H1 (cell line): ENCODE data around the gene YBX1. TPM values are rescaled to one million over a fixed set of nuclear protein-coding genes. Genes with fewer than 3 reads are reported as not detected.

Experiments
- CTCF ChIA-PET: fragments of 300-600 bp; sonication (Branson Sonifier 250); formaldehyde crosslinking; loops from one replicate; lab custom pipeline; 2021; ENCODE audit not compliant: partially characterized antibody; lab: Charles Lee
- POLR2A ChIA-PET: fragments of 300-600 bp; sonication (Branson Sonifier 250); formaldehyde crosslinking; loops from one replicate; lab custom pipeline; 2021; ENCODE audit warnings: inconsistent platforms; ENCODE audit not compliant: partially characterized antibody; lab: Charles Lee
- DNase-seq, 2 experiments: peaks; one replicate each; pipeline versions ENCODE4 v3.0.0 to v3.0.0-alpha.2; 2010 to 2022; ENCODE audit warnings: low spot score in 2 of 2, low read depth in 1 of 2, mixed read lengths in 1 of 2
- FAIRE-seq: peaks from 2 replicates; lab custom pipeline; 2011; peaks lifted over from hg19 to GRCh38; lab: Jason Lieb, UNC
- H2AFZ ChIP-seq: 2 replicates; pipeline ENCODE4 v1.8.1; 2012; ENCODE audit warnings: low read length, inconsistent platforms
- H2AK5ac ChIP-seq: 2 replicates; pipeline ENCODE4 v1.6.1; 2013; ENCODE audit warnings: low read depth, low read length
- H2BK120ac ChIP-seq: replicated peaks from 2 replicates; pipeline ENCODE3; 2013; ENCODE audit warnings: low read depth, low read length, inconsistent platforms
- H2BK12ac ChIP-seq: 2 replicates; pipeline ENCODE4 v1.6.1; 2013; ENCODE audit warnings: low read depth, low read length
- H2BK15ac ChIP-seq: 2 replicates; pipeline ENCODE4 v1.6.1; 2013; ENCODE audit warnings: low read length
- H2BK20ac ChIP-seq: 2 replicates; pipeline ENCODE4 v1.6.1; 2013; ENCODE audit warnings: low read length
- H2BK5ac ChIP-seq: 2 replicates; pipeline ENCODE4 v1.6.1; 2013; ENCODE audit warnings: low read depth, low read length
- H3K14ac ChIP-seq: 2 replicates; pipeline ENCODE4 v1.6.1; 2013; ENCODE audit warnings: inconsistent platforms; ENCODE audit not compliant: insufficient read length
- H3K18ac ChIP-seq: 2 replicates; pipeline ENCODE4 v1.6.1; 2013; ENCODE audit warnings: low read length; ENCODE audit errors: extremely low read depth
- H3K23ac ChIP-seq: 2 replicates; pipeline ENCODE4 v1.6.1; 2013; ENCODE audit warnings: inconsistent platforms; ENCODE audit not compliant: insufficient read length
- H3K23me2 ChIP-seq: 2 replicates; pipeline ENCODE4 v1.6.1; 2013; ENCODE audit warnings: low read depth, low read length
- H3K27ac ChIP-seq: 2 replicates; pipeline ENCODE4 v1.6.1; 2011; ENCODE audit warnings: low read depth, low read length, inconsistent platforms
- H3K27me3 ChIP-seq, 4 experiments: replicated peaks in 1 of 4; 1 replicate in 1 of 4; 2 replicates in 3 of 4; pipeline versions ENCODE4 v1.6.1 to v1.8.1; 2011 to 2013; ENCODE audit warnings: low read length in 3 of 4, mild to moderate bottlenecking in 3 of 4, inconsistent platforms in 2 of 4, mixed read lengths in 2 of 4, moderate library complexity in 1 of 4; ENCODE audit not compliant: control insufficient read depth in 3 of 4, insufficient read depth in 3 of 4; ENCODE audit errors: extremely low read depth in 1 of 4
- H3K36me3 ChIP-seq, 4 experiments: 2 replicates each; pipeline versions ENCODE4 v1.6.1 to v1.8.1; 2011 to 2013; ENCODE audit warnings: mild to moderate bottlenecking in 4 of 4, low read length in 3 of 4, moderate library complexity in 2 of 4, control low read depth in 1 of 4, inconsistent platforms in 1 of 4; ENCODE audit not compliant: insufficient read depth in 4 of 4, control insufficient read depth in 2 of 4
- H3K4ac ChIP-seq: replicated peaks from 2 replicates; pipeline ENCODE3; 2013; ENCODE audit warnings: low read length, low read depth, mixed read lengths, inconsistent platforms; ENCODE audit not compliant: insufficient read length
- H3K4me1 ChIP-seq, 4 experiments: replicated peaks in 1 of 4; 1 replicate in 1 of 4; 2 replicates in 3 of 4; pipeline versions ENCODE4 v1.6.1 to v1.8.1; 2011 to 2013; ENCODE audit warnings: low read length in 3 of 4, inconsistent platforms in 2 of 4, mixed read lengths in 1 of 4; ENCODE audit not compliant: insufficient read depth in 4 of 4, control insufficient read depth in 3 of 4
- H3K4me2 ChIP-seq, 2 experiments: 2 replicates each; pipeline versions ENCODE4 v1.6.1 to v1.8.1; 2011 to 2013; ENCODE audit warnings: low read depth in 2 of 2, low read length in 2 of 2, control low read depth in 1 of 2, inconsistent platforms in 1 of 2, mild to moderate bottlenecking in 1 of 2; ENCODE audit not compliant: insufficient read depth in 1 of 2
- H3K4me3 ChIP-seq, 4 experiments: fragments of 200-600, 300-600 bp in 1 of 4; sonication (generic), shearing (Covaris generic), sonication (Bioruptor Twin) in 1 of 4; 2 replicates each; pipeline versions ENCODE4 v1.5.1 to v1.8.1; 2011 to 2016; ENCODE audit warnings: low read length in 4 of 4, low read depth in 3 of 4, control low read depth in 2 of 4, inconsistent platforms in 2 of 4, mild to moderate bottlenecking in 2 of 4, mixed read lengths in 1 of 4, moderate library complexity in 1 of 4; ENCODE audit not compliant: insufficient read depth in 2 of 4; ENCODE audit errors: extremely low read depth in 1 of 4
- H3K56ac ChIP-seq: replicated peaks from 2 replicates; pipeline ENCODE3; 2013; ENCODE audit warnings: low read depth, mild to moderate bottlenecking, mixed read lengths, low read length, inconsistent platforms; ENCODE audit not compliant: insufficient read length
- H3K79me1 ChIP-seq: 2 replicates; pipeline ENCODE4 v1.6.1; 2013; ENCODE audit warnings: low read depth, low read length, control low read depth
- H3K79me2 ChIP-seq, 2 experiments: 2 replicates each; pipeline versions ENCODE4 v1.6.1 to v1.8.1; 2012 to 2013; ENCODE audit warnings: low read length in 2 of 2, mild to moderate bottlenecking in 2 of 2, inconsistent platforms in 1 of 2; ENCODE audit not compliant: insufficient read depth in 2 of 2, control insufficient read depth in 1 of 2
- H3K9ac ChIP-seq, 4 experiments: replicated peaks in 1 of 4; 1 replicate in 1 of 4; 2 replicates in 3 of 4; pipeline versions ENCODE4 v1.6.1 to v1.8.1; 2011 to 2013; ENCODE audit warnings: low read depth in 3 of 4, low read length in 3 of 4, control low read depth in 2 of 4, mild to moderate bottlenecking in 2 of 4, moderate library complexity in 2 of 4, inconsistent platforms in 1 of 4; ENCODE audit errors: extremely low read depth in 1 of 4
- H3K9me3 ChIP-seq, 2 experiments: 2 replicates each; pipeline versions ENCODE4 v1.6.1 to v1.8.1; 2012 to 2013; ENCODE audit warnings: mild to moderate bottlenecking in 2 of 2, moderate library complexity in 2 of 2, control low read depth in 1 of 2, inconsistent platforms in 1 of 2, low read depth in 1 of 2, low read length in 1 of 2, mixed read lengths in 1 of 2; ENCODE audit not compliant: insufficient read depth in 2 of 2
- H4K20me1 ChIP-seq, 2 experiments: replicated peaks in 1 of 2; 2 replicates each; pipeline versions ENCODE3 to v1.8.1; 2011 to 2013; ENCODE audit warnings: inconsistent platforms in 2 of 2, low read length in 2 of 2, mild to moderate bottlenecking in 1 of 2; ENCODE audit not compliant: insufficient read depth in 2 of 2, control insufficient read depth in 1 of 2
- H4K5ac ChIP-seq: 2 replicates; pipeline ENCODE4 v1.6.1; 2013; ENCODE audit warnings: low read length, low read depth, mixed read lengths, inconsistent platforms; ENCODE audit not compliant: insufficient read length
- H4K8ac ChIP-seq: 2 replicates; pipeline ENCODE4 v1.8.0; 2013; ENCODE audit warnings: mild to moderate bottlenecking, moderate library complexity, low read length, inconsistent platforms; ENCODE audit not compliant: insufficient read depth; ENCODE audit errors: extremely low read depth
- H4K91ac ChIP-seq: replicated peaks from 2 replicates; pipeline ENCODE3; 2013; ENCODE audit warnings: low read length, mixed read lengths, inconsistent platforms; ENCODE audit not compliant: insufficient read length
- BRCA1 ChIP-seq: IDR thresholded peaks from 2 replicates; pipeline ENCODE4 v1.6.1; 2012; ENCODE audit warnings: low read depth, low read length, improper control_type of control experiment
- CTCF ChIP-seq, 3 experiments: IDR thresholded peaks; 1 replicate in 2 of 3; 2 replicates in 1 of 3; pipeline versions ENCODE4 v1.5.1 to v1.6.1; 2011; ENCODE audit warnings: low read length in 3 of 3, mild to moderate bottlenecking in 3 of 3, inconsistent platforms in 2 of 3, low read depth in 1 of 3, moderate library complexity in 1 of 3; ENCODE audit not compliant: insufficient read depth in 1 of 3; ENCODE audit errors: control extremely low read depth in 1 of 3
- E2F6 ChIP-seq: IDR thresholded peaks from 2 replicates; pipeline ENCODE4 v1.6.1; 2012; ENCODE audit warnings: inconsistent platforms
- EP300 ChIP-seq, 2 experiments: IDR thresholded peaks; 1 replicate in 1 of 2; 2 replicates in 1 of 2; pipeline ENCODE4 v1.6.1; 2011 to 2012; ENCODE audit warnings: low read depth in 2 of 2, low read length in 2 of 2, mild to moderate bottlenecking in 2 of 2, borderline replicate concordance in 1 of 2, inconsistent platforms in 1 of 2, moderate library complexity in 1 of 2
- KDM1A ChIP-seq: fragments of 200-600, 300-600 bp; sonication (generic); IDR thresholded peaks from 2 replicates; pipeline ENCODE4 v1.7.1; 2016; ENCODE audit warnings: mild to moderate bottlenecking, low read length, borderline replicate concordance
- RBBP5 ChIP-seq: IDR thresholded peaks from 2 replicates; pipeline ENCODE4 v1.7.1; 2012; ENCODE audit warnings: low read depth, mild to moderate bottlenecking, inconsistent platforms, low read length, moderate library complexity, borderline replicate concordance
- RXRA ChIP-seq: IDR thresholded peaks from 2 replicates; pipeline ENCODE4 v1.6.1; 2011; ENCODE audit warnings: low read depth, mild to moderate bottlenecking, low read length, moderate library complexity; ENCODE audit not compliant: insufficient read depth
- SP1 ChIP-seq: IDR thresholded peaks from 2 replicates; pipeline ENCODE4 v1.6.1; 2011; ENCODE audit warnings: low read depth, low read length
- SP4 ChIP-seq: IDR thresholded peaks from 2 replicates; pipeline ENCODE4 v1.6.1; 2012; ENCODE audit warnings: low read length, inconsistent platforms
- ZNF274 ChIP-seq: IDR thresholded peaks from 2 replicates; pipeline ENCODE4 v1.7.0; 2012; ENCODE audit warnings: low read length, borderline replicate concordance; ENCODE audit errors: extremely low read depth
- WGBS, 2 experiments: shearing (Covaris generic) in 1 of 2; methylation state at CpG; one replicate each; pipeline versions ENCODE4 v1.1.6 to v1.1.7; 2013 to 2015; ENCODE audit warnings: low lambda C conversion rate in 2 of 2, mixed read lengths in 2 of 2, inconsistent platforms in 1 of 2, low coverage in 1 of 2, missing lambda C conversion rate in 1 of 2; ENCODE audit not compliant: insufficient replicate concordance in 2 of 2, insufficient coverage in 1 of 2, insufficient read length in 1 of 2; ENCODE audit errors: extremely low coverage in 1 of 2, missing lambda C conversion rate in 1 of 2; 5-methylcytosine and 5-hydroxymethylcytosine counted together
- polyA plus RNA-seq, 7 experiments: library from polyadenylated mRNA; depleted of rRNA in 3 of 7; stranded (reverse) in 5 of 7; unstranded in 2 of 7; fragments of >200 nt in 5 of 7; fragments of 200-250 nt in 2 of 7; gene quantifications; 1 replicate in 5 of 7; 2 replicates in 1 of 7; 4 replicates in 1 of 7; pipeline versions ENCODE4 v1.2.1 to v1.2.3, GENCODE V29; 2011 to 2013; ENCODE audit warnings: missing spikeins in 2 of 7, mixed read lengths in 2 of 7
- total RNA-seq: library from RNA; stranded (reverse); fragmentation: NEBNext Ultra II Directional; extraction: Animal tissue kit (Norgen Biotek cat#: 25700); gene quantifications from 2 replicates; pipeline ENCODE4 v1.2.1, GENCODE V29; 2021

YBX1 gene
- total and polyA plus RNA-seq, 2 of the 8 experiments (the other 6 are each of a cell fraction or from before 2014, with no cell fraction given) = 438 to 1,219 TPM

GRCh38 chr1:42689912-42690311 is 7.7 kb downstream of the YBX1 start:
- H2BK20ac ChIP-seq = no peak overlapping the region
- H4K20me1 ChIP-seq = peaks cover 47 to 74% of the 10 kb centered on the region in 2 experiments
- 95% methylated on average over 3 of the region's 3 CpGs; no CpG with 5 or more reads in 1 of the 2 experiments for WGBS, 2 experiments
- no peak overlapping the region for H3K27ac ChIP-seq
- no peak overlapping the region for H3K4ac ChIP-seq
- no peak overlapping the region for H3K14ac ChIP-seq
- no peak for DNase-seq
- H4K8ac ChIP-seq = no peak overlapping the region
- H3K9ac ChIP-seq = no peak overlapping the region
- no peak overlapping the region for H2BK15ac ChIP-seq
- ChIA-PET CTCF (interaction anchor here (1.5 to 2.0 kb wide), 2 partner anchors 13 to 23 kb away, joined by 4 to 6 read pairs; no protein-coding TSS in a partner anchor), POLR2A (interaction anchor here (0.5 to 4.2 kb wide), 9 partner anchors 9 to 82 kb away, joined by 3 to 94 read pairs (median 4); partner anchors contain the start of gene YBX1)
- H3K36me3 ChIP-seq = peaks cover under 1 to 49% (median 11%) of the 10 kb centered on the region in 4 experiments; a peak in 5 of 8 replicates
- H3K56ac ChIP-seq = no peak overlapping the region
- H3K27me3 ChIP-seq = no peaks in the 10 kb centered on the region
- H2AFZ ChIP-seq = no peak overlapping the region
- no peaks in the 10 kb centered on the region; the same call in 1 of the 2 replicates for H3K23me2 ChIP-seq
- peaks cover 86 to 100% of the 10 kb centered on the region in 2 experiments for H3K79me2 ChIP-seq
- H3K18ac ChIP-seq = no peak overlapping the region
- H3K4me1 ChIP-seq = peaks cover 0 to 9% (median 6%) of the 10 kb centered on the region in 4 experiments; a peak in 4 of 7 replicates
- H3K4me2 ChIP-seq = no peak overlapping the region
- no peaks in the 10 kb centered on the region; the same call in none of the 2 replicates for H3K79me1 ChIP-seq
- H2BK5ac ChIP-seq = no peak overlapping the region
- H2BK12ac ChIP-seq = no peak overlapping the region
- H3K4me3 ChIP-seq = no peak overlapping the region
- no peaks in the 10 kb centered on the region for H3K9me3 ChIP-seq
- no peak overlapping the region for H2AK5ac ChIP-seq
- H2BK120ac ChIP-seq = no peak overlapping the region
- no peak overlapping the region for H4K91ac ChIP-seq
- no peak overlapping the region for H4K5ac ChIP-seq
- FAIRE-seq = no peak
- H3K23ac ChIP-seq = no peak overlapping the region
- TF ChIP-seq CTCF (IDR thresholded peaks at IDR 0.05; ENCODE audit: control extremely low read depth in 1 of 3, insufficient read depth in 1 of 3, low read depth in 1 of 3, low read length in 3 of 3) (no peak), KDM1A (no peak), EP300 (IDR thresholded peaks at IDR 0.05; ENCODE audit: borderline replicate concordance in 1 of 2, low read depth in 2 of 2, low read length in 2 of 2) (no peak), RBBP5 (no peak), RXRA (no peak), E2F6 (no peak), BRCA1 (no peak), SP1 (no peak), ZNF274 (no peak), SP4 (no peak)
